Calu3 (cell line): ENCODE measurements around the gene FAAH2. TPM values are rescaled to one million over a fixed set of nuclear protein-coding genes. Genes with fewer than 3 reads are reported as not detected.
"Not testable (repeated sequence)": the region's sequence is repeated elsewhere in the genome, so short reads cannot be mapped to it uniquely, and the experiment has no call there.

Experiments
- BruUV-seq: library from RNA; stranded (reverse); fragments of 400-500 nt; replicated peaks from 2 replicates; lab custom pipeline; 2021; lab: Mats Ljungman, UMichigan
- CTCF ChIA-PET: fragments of 300-600 bp; sonication (Branson Sonifier 250); formaldehyde crosslinking; loops from one replicate; lab custom pipeline; 2022; ENCODE audit warnings: antibody characterized with exemption; lab: Charles Lee
- DNase-seq: peaks from one replicate; pipeline ENCODE4 v3.0.0; 2022
- H3K27ac Mint-ChIP-seq: one replicate; pipeline ENCODE4 v1.8.0; 2022; ENCODE audit warnings: mixed read lengths; ENCODE audit not compliant: unreplicated experiment
- H3K27me3 Mint-ChIP-seq: one replicate; pipeline ENCODE4 v1.8.0; 2022; ENCODE audit warnings: mixed read lengths; ENCODE audit not compliant: unreplicated experiment
- H3K36me3 Mint-ChIP-seq: one replicate; pipeline ENCODE4 v1.8.0; 2022; ENCODE audit warnings: mild to moderate bottlenecking, moderate library complexity, mixed read lengths; ENCODE audit not compliant: insufficient read depth, unreplicated experiment
- H3K4me1 Mint-ChIP-seq: one replicate; pipeline ENCODE4 v1.8.0; 2022; ENCODE audit warnings: mild to moderate bottlenecking, low read depth, mixed read lengths; ENCODE audit not compliant: unreplicated experiment
- H3K4me3 Mint-ChIP-seq: one replicate; pipeline ENCODE4 v1.8.0; 2022; ENCODE audit warnings: mild to moderate bottlenecking, low read depth, moderate library complexity, mixed read lengths; ENCODE audit not compliant: unreplicated experiment
- H3K9me3 Mint-ChIP-seq: one replicate; pipeline ENCODE4 v1.8.0; 2022; ENCODE audit warnings: low read depth, mixed read lengths; ENCODE audit not compliant: unreplicated experiment
- CTCF ChIP-seq: fragments of 200-600 bp; IDR thresholded peaks from one replicate; pipeline ENCODE4 v1.8.0; 2022; ENCODE audit warnings: antibody characterized with exemption; ENCODE audit not compliant: unreplicated experiment
- intact Hi-C: fragments of 100-400 bp; cut with micrococcal nuclease; formaldehyde crosslinking; loops from one replicate; pipeline ENCODE4 v1.10.0; 2022; ENCODE audit not compliant: unreplicated experiment
- total RNA-seq: library from RNA; stranded (reverse); gene quantifications from 2 replicates; pipeline ENCODE4 v1.2.3, GENCODE V29; 2022

Gene FAAH2
- total RNA-seq, 1 experiment from 2014 or later: 9.1 TPM

- CTCF ChIA-PET: no interaction called here
- intact Hi-C loops: loop anchor here (10.0 kb wide), 1 partner anchor 55 kb away; no protein-coding TSS in a partner anchor
- Mint-ChIP-seq H3K27me3 (no peaks in the 10 kb centered on the region), H3K4me1 (no peaks in the 10 kb centered on the region), H3K9me3 (peaks cover 10% of the 10 kb centered on the region), H3K4me3 (no peak overlapping the region), H3K36me3 (peaks cover 5% of the 10 kb centered on the region), H3K27ac (no peak overlapping the region)
- TF ChIP-seq CTCF: no peak
- no peak for DNase-seq
- BruUV-seq: no TSS peak
These were observed 93.7 kb downstream of the FAAH2 start for GRCh38 chrX:57380026-57380796.

- H3K9me3 Mint-ChIP-seq, CTCF ChIA-PET, H3K36me3 Mint-ChIP-seq, H3K4me1 Mint-ChIP-seq, H3K4me3 Mint-ChIP-seq, DNase-seq, H3K27me3 Mint-ChIP-seq, intact Hi-C loops, H3K27ac Mint-ChIP-seq, BruUV-seq: not testable (repeated sequence)
These were observed 107.7 kb downstream of the FAAH2 start for GRCh38 chrX:57394162-57394561.

- H3K27me3 Mint-ChIP-seq, H3K9me3 Mint-ChIP-seq, CTCF ChIA-PET, H3K4me3 Mint-ChIP-seq, DNase-seq, H3K27ac Mint-ChIP-seq, H3K4me1 Mint-ChIP-seq, BruUV-seq, intact Hi-C loops, H3K36me3 Mint-ChIP-seq: not testable (repeated sequence)
These were observed 116.7 kb downstream of the FAAH2 start for GRCh38 chrX:57403191-57403590.

GRCh38 chrX:57406149-57406548 lies 119.6 kb downstream of the FAAH2 start:
- H3K27me3 Mint-ChIP-seq: no peaks in the 10 kb centered on the region
- no peaks in the 10 kb centered on the region for H3K4me1 Mint-ChIP-seq
- TF ChIP-seq CTCF: no peak
- CTCF ChIA-PET: no interaction called here
- intact Hi-C loops: no loop called here
- no TSS peak for BruUV-seq
- H3K9me3 Mint-ChIP-seq: peaks cover 7% of the 10 kb centered on the region
- H3K4me3 Mint-ChIP-seq: no peak overlapping the region
- no peaks in the 10 kb centered on the region for H3K36me3 Mint-ChIP-seq
- no peak overlapping the region for H3K27ac Mint-ChIP-seq
- DNase-seq: no peak

GRCh38 chrX:57417827-57418226 lies 131.3 kb downstream of the FAAH2 start:
- Mint-ChIP-seq H3K4me3 (no peak overlapping the region), H3K36me3 (no peaks in the 10 kb centered on the region), H3K9me3 (no peaks in the 10 kb centered on the region), H3K27me3 (no peaks in the 10 kb centered on the region), H3K27ac (no peak overlapping the region), H3K4me1 (no peaks in the 10 kb centered on the region)
- CTCF ChIA-PET: no interaction called here
- intact Hi-C loops: no loop called here
- BruUV-seq: no TSS peak
- peak; percentile 0 for DNase-seq
- no peak for TF ChIP-seq CTCF
